GM18519 (cell line): ENCODE data around the gene SLCO1B3.
"Not testable (repeated sequence)": the region's sequence is repeated elsewhere in the genome, so short reads cannot be mapped to it uniquely, and the experiment has no call there.

Experiments used
- ATAC-seq: cut with Tn5 transposase; IDR thresholded peaks from one replicate; pipeline ENCODE4 v1.9.1; 2021; ENCODE audit warnings: mild to moderate bottlenecking, moderate library complexity; ENCODE audit not compliant: unreplicated experiment, low FRiP score

Gene SLCO1B3, protein sequence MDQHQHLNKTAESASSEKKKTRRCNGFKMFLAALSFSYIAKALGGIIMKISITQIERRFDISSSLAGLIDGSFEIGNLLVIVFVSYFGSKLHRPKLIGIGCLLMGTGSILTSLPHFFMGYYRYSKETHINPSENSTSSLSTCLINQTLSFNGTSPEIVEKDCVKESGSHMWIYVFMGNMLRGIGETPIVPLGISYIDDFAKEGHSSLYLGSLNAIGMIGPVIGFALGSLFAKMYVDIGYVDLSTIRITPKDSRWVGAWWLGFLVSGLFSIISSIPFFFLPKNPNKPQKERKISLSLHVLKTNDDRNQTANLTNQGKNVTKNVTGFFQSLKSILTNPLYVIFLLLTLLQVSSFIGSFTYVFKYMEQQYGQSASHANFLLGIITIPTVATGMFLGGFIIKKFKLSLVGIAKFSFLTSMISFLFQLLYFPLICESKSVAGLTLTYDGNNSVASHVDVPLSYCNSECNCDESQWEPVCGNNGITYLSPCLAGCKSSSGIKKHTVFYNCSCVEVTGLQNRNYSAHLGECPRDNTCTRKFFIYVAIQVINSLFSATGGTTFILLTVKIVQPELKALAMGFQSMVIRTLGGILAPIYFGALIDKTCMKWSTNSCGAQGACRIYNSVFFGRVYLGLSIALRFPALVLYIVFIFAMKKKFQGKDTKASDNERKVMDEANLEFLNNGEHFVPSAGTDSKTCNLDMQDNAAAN

DNA sequence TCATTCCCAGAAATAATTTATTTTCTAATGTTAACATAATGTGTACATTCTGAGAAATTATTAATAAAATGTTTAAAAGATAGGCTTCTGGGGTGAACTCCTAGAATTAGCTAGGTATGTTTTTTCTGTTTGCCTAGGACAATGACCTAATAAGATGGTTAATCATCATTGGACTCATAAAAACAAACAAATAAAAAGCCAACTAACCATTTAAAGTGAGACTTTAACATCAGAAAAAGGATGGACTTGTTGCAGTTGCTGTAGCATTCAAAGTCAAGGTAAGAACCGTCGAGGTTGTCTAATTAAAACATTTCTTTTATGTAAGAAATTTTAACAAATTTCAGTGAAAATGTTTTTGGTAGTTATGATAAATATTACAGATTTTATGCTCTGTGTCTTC lies at the start of gene SLCO1B3:
TSS of gene SLCO1B3 (plus strand) at position 219 of the 400 bp plus-strand sequence. CDS start 5,034 bp downstream, outside the sequence.
- ATAC-seq, result no peak

DNA sequence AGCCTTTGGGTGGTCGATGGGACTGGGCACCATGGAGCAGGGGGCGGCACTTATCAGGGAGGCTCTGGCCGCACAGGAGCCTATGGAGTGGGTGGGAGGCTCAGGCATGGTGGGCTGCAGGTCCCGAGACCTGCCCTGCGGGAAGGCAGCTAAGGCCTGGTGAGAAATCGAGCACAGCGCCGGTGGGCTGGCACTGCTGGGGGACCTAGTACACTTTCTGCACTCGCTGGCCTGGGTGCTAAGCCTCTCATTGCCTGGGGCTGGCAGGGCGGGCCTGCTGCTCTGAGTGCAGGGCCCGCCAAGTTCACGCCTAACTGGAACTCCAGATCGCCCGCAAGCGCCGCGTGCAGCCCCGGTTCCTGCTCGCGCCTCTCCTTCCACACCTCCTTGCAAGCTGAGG lies 33.1 kb upstream of the SLCO1B3 start:
- no peak for ATAC-seq

DNA sequence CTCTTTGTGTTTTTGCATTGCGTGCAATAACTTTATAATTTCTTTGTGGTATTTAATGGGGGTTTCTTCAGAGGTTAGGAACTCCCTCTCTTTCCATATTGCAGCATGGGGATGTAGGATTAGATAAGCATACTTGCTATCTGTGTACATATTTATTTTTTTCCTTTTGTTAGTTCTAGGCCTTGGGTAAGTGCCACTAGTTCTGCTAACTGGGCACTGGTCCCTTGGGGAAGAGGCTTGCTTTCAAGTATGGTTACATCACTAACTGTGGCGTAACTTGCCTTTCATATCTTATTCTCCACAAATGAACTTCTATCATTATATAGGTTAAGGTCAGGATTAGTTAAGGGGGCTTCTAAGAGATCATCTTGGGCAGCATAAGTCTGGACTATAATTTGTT lies 31.5 kb upstream of the SLCO1B3 start:
- no peak for ATAC-seq

DNA sequence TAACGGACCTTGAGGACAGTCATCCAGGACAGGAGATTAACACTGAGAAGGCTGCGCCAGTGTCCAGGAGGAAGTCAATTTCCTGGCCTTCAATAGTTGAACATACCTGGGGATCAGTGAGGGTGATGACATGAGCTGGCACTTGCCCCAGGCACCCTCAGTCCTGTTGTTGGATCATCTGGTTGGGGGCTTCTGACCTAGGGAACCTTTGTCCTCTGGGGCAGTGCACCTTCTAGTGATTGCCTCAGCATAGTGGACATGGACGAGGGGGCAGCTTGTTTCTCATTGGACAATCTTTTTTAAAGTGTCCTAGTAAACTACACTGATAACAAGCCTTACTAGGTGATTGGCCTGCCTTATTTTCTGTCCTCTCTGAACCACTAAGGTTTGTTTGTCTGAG lies 30.5 kb upstream of the SLCO1B3 start:
- not testable (repeated sequence) for ATAC-seq

DNA sequence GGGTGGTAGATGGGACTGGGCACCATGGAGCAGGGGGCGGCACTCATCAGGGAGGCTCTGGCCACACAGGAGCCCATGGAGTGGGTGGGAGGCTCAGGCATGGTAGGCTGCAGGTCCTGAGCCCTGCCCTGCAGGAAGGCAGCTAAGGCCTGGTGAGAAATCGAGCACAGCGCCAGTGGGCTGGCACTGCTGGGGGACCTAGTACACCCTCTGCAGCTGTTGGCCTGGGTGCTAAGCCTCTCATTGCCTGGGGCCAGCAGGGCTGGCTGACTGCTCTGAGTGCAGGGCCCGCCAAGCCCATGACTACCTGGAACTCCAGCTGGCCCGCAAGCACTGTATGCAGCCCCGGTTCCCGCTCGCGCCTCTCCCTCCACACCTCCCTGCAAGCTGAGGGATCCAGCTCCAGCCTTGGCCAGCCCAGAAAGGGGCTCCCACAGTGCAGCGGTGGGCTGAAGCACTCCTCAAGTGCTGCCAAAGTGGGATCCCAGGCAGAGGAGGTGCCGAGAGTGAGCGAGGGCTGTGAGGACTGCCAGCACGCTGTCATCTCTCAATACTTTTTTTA lies 26.6 kb upstream of the SLCO1B3 start:
- not testable (repeated sequence) for ATAC-seq

DNA sequence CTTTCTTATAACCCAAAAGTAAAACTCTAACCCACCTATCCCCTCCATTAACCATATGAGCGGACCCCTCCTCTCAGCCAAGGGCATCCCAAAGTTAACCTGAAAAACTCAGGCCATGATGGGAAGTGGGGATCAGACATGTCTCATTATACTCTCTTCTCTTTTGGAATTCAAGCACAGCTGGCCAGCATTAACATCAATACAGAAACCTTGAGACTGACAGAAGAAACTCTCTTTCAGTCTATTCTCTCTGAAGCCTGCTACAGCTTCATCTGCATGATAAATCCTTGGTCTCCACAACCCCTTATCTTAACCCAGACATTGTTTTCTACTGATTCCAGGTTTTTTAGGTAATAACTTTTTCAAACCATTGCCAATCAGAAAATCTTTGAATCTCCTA lies 17.5 kb upstream of the SLCO1B3 start:
- ATAC-seq, result no peak

DNA sequence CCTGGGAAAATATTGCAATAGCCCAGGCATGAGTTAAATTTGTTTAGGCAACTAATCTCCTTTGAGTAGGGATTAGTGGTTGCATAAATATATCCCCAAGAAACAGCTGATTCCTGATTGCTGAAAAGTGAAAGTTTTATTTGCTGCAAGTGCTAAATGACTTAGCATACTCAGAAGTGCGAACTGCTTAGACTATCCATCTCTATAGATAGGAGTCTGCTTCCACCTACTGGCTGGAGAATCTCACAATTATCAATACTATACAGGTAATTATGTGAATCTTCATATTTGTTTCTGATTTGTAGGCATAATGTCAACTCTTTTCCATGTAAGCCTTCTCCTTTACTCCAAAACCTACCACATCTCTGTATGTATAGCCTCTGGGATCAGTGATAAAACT lies 12.0 kb upstream of the SLCO1B3 start:
- ATAC-seq, result no peak

DNA sequence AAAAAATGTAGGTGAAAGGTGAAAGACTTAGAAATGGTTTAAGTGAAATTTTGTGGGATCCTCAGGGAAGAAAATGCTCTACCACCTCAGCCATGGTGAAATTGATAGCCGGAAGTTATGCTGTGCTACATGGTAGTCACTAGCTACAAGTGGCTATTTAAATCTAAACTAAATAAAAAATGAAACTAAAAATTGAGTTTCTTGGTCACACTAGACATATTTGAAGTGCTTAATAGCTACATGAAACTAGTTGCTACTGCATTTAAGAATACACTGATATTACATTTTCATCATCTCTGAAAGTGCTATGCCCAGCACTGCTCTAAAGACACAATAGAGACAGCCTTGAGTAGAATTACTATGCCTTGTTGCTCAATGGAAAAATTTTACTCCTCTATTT lies 10.3 kb upstream of the SLCO1B3 start:
- no peak for ATAC-seq

DNA sequence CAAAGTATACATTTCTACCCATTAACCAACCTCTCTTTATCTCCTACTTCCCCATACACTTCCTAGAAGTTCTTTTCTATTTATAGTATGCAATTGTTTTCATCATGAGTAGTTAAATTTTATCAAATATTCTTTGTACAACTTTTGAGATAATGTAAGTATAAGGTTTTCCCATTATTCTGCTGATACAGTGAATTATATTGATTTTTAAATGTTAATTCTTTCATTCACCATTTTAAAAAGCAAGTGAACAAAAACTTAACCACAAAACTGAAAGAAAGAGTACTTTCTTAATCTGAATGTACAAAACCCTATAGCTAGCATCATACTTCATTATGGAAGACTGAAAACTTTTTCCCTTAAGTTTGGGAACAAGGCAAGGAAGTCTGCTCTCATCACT lies 9.5 kb upstream of the SLCO1B3 start:
- no peak for ATAC-seq

DNA sequence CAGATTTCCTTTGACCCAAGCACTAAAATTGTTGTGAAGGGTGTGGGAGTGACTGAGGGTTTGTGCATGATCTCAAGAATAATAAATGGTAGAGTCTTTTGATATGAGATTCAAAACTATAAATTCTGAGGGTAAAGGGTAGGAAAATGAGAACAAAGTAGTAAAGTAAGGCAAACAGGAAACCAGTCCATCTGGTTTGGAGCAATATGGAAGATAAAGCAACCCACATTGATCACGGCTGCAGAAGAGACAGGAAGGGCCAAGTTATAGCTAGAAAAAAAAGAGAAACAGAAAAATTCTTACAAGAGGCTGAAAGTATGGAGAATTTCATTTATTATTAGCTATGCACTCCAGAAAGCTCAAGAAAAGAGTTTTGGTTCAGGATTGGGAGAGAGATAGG lies 4.6 kb upstream of the SLCO1B3 start:
- ATAC-seq, result no peak

DNA sequence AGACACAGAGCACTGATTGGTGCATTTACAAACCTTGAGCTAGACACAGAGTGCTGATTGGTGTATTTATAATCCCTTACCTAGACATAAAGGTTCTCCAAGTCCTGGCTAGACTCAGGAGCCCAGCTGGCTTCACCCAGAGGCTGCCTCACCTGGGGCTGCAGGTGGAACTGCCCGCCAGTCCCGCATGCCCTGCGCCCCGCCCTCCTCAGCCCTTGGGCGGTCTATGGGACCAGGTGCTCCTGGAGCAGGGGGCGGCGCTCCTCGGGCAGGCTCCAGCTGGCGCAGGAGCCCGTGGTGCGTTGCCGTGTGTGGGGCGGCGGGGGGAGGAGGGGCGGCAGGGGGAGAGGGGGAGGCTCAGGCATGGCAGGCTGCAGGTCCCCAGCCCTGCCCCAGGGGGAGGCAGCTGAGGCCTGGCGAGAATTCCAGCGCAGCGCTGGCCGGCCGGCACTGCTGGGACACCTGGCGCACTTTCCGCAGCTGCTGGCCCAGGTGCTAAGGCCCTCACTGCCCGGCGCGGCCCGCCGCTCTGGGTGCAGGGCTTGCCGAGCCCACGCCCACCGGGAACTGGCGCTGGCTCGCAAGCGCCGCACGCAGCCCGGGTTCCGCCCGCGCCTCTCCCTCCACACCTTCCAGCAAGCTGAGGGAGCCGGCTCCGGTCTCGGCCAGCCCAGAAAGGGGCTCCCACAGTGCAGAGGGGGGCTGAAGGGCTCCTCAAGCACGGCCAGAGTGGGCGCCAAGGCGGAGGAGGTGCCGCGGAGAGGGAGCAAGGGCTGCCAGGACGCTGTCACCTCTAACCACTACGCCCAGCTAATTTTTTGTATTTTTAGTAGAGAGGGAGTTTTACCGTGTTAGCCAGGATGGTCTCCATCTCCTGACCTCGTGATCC lies 3.1 kb upstream of the SLCO1B3 start:
- ATAC-seq, result no peak

DNA sequence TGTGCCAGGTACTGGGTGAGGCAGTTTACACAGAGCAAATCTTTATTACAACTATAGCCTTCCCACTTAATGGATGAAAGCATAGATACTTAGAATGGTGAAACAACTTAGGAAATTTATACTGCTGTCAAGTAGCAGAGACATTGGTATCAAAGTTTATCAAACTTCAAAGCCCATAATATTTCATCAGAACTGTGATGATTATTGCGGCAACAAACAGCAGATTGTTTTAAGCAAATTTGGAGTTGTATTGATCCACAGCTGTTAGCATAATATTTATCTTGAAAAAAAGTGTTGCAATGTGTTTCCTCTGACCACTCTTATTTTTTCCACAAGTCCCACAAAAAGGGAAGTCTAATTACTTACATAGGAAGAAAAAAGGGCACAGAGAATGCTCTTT lies 2.0 kb upstream of the SLCO1B3 start:
- no peak for ATAC-seq

DNA sequence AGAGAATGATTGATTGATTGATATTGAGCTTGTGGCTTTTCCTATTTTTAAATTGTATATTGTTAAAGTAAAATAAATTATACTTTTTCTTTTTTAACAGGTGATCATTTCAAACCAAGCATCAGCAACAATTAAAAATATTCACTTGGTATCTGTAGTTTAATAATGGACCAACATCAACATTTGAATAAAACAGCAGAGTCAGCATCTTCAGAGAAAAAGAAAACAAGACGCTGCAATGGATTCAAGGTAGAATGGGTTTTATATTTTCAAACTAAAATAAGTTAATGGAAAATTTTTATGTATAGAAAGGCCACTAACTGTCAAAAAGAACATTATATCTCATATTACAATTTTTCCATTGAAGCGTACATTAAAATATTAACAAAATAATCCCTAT lies 5.1 kb downstream of the SLCO1B3 start:
- ATAC-seq, result no peak

DNA sequence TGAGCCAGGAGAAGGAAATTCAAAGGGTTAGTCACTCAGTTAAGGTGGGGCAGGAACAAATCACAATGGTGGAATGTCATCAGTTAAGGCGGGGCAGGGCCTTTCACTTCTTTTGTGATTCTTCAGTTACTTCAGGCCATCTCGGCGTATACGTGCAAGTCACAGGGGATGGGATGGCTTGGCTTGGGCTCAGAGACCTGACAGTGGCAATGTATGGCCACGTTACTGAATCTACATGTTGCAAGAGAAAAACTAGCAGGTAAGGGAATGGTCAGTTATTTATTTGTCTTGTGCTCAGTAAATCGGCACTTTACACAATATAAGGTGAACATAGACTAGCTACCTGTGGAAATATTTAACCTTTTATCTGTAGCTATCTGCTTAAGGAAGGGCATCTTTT lies 11.9 kb downstream of the SLCO1B3 start:
- ATAC-seq, result no peak

DNA sequence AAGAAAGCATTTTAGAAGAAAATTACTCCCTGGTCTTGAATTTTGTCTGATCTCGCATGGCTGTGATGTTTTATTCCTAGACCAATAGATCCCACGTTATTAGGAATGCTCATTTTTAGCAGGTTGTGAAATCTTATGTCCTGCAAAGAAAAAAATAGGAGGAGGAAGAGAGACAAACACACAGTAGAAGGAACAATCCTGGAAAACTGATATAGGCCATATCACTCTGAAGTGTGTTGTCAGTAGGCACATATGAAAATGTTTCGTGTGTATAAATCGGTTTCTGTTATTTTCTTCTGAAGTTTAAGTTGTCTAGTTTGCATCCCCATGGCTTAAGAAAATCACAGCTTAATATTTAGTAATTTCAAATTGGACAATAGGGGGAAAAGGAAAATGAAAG lies 12.4 kb downstream of the SLCO1B3 start:
- no peak for ATAC-seq

DNA sequence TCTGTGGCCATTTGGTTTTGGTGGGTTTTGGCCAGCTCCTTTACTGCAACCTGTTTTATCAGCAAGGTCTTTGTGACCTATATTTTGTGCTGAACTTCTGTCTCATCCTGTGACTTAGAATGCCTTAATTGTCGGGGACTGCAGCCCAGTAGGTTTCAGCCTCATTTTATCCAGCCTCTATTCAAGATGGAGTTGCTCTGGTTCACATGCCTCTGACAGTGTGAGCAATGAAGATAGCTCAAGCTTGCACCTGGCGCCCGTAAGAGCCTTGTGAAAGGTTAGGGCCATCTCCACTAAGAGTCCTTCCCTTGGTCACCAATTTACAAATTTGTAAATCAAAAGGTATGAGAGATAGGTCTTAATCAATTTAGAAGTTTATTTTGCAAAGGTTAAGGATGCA lies 19.4 kb downstream of the SLCO1B3 start:
- no peak for ATAC-seq

DNA sequence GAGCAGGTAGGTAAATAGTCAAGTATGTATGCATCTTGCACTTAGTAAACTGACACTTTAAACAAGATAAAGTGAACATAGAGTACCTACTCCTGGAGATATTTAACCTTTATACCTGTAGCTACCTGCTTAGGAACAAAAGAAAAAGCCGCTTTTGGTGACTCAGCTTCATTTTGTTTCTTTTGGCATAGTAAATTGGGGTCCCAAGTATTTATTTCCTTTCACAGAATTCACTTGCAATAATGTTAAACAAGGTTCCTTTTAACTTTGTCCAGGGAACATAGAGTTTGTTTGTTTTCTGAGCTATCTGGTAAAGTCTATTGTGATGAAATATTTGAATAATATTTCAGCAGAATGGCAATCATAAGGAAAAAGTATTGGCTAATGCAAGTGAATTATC lies 20.0 kb downstream of the SLCO1B3 start:
- ATAC-seq, result no peak

DNA sequence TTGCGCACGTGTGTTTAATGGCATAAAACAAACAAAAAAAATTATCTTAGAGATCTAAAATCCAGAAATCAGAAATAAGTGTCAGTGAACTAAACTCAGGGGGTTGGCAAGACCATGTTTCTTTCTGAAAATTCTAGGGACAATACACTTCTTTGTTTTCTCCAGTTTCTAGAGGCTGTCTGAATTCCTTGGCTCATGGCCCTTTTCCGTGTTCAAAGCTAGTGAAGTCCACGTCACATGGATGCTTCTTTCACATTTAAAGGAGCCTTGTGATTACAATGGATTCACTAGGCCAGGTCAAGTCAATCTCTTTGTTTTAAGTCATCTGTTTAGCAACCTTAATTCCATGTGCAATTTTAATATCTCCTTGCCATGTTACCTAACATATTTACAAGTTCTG lies 22.4 kb downstream of the SLCO1B3 start:
- no peak for ATAC-seq

DNA sequence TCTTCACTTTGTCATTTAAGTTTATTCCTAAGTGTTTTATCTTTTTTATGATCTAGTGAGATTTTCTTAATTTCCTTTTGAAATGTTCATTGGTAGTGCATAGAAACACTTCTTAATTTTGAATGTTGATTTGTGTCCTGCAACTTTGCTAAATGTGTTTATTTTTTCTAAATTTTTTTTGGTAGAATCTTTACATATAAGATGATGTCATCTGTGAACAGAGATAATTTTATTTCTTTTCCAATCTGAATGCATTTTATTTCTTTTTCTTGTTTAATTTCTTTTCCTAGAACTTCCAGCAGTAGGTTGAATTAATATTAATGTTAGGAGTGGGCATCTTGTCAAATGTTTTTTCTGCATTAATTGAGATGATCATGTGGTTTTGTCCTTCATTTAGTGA lies 42.1 kb downstream of the SLCO1B3 start:
- ATAC-seq, result no peak

DNA sequence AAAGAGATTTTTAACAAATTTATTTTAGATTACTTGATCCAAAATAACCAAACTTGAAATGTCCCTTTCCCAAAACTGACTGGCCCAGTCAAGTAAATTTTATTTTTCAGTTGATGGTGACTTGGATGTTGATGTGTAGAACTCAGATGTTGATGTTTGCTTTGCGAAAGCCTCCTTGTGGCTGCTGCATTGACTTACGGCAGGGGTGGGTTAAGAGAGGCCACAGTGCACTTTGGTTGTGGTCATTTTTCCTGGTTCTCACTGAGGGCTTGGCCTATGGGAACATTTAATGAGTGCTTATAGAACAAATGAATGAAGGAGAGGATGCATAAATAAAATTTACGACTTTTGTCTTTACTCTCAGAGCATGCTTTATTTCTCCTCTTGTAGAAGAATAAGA lies 52.6 kb downstream of the SLCO1B3 start:
- no peak for ATAC-seq

DNA sequence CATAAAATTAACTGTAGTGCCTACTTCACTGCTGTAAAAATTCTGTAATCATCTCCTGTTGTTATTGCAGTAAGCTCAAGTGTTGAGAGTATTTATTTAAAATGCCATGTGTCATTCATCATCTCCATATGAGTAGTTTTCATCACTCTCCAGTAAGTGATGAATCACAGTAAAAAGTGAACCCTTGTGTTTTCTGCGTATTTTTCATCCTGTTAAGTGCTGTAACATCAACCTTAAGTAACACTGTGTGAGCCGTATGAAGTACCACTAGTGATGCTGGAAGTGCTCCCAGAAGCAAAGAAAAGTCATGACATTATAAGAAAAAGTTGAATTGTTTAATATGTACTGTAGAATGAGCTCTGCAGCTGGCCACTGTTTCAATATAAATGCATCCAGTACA lies 55.4 kb downstream of the SLCO1B3 start:
- no peak for ATAC-seq
